Tibial nerve (tissue), 3 donors: ENCODE data around the gene LRRC30.

Experiments used
- CTCF ChIP-seq, 5 experiments: fragments of 200-600 bp in 3 of 5; fragments of 450-650 bp in 2 of 5; sonication (generic) in 3 of 5; IDR thresholded peaks; one replicate each; pipeline ENCODE4 v1.5.1; 2016 to 2019; ENCODE audit warnings: antibody characterized with exemption in 5 of 5, mild to moderate bottlenecking in 3 of 5, moderate library complexity in 2 of 5
- POLR2A ChIP-seq, 2 donors: fragments of 450-650 bp; IDR thresholded peaks; one replicate each; pipeline ENCODE4 v1.6.1; 2017; ENCODE audit warnings: antibody characterized with exemption in 2 of 2, mild to moderate bottlenecking in 2 of 2, moderate library complexity in 2 of 2

GRCh38 chr18:7273301-7273921 lies 42.5 kb downstream of the LRRC30 start:
- TF ChIP-seq CTCF (IDR thresholded peaks at IDR 0.05) (no peak), POLR2A (IDR thresholded peaks at IDR 0.05) (no peak)
